Cardiac fibroblast (primary cell): Measurements from ENCODE around the gene RBM42.
A peak's percentile ranks its signal among the peaks of the same experiment; 100 is the strongest.

Experiments
- DNase-seq, 2 donors: peaks; one replicate each; pipeline versions ENCODE4 v3.0.0 to v3.0.0-alpha.2; 2010; ENCODE audit warnings: low read depth in 2 of 2
- H3K4me3 ChIP-seq, 2 donors: replicated peaks in 1 of 2; 1 replicate in 1 of 2; 2 replicates in 1 of 2; pipeline ENCODE4 v1.5.1; 2011; ENCODE audit warnings: low read depth in 2 of 2, low read length in 2 of 2, mild to moderate bottlenecking in 2 of 2, moderate library complexity in 1 of 2
- TF ChIP-seq, protein P1 (sequence below): IDR thresholded peaks from one replicate; pipeline ENCODE4 v1.5.1; 2011; ENCODE audit warnings: low read depth, mild to moderate bottlenecking, low read length, inconsistent platforms

The RBM42 gene

DNA sequence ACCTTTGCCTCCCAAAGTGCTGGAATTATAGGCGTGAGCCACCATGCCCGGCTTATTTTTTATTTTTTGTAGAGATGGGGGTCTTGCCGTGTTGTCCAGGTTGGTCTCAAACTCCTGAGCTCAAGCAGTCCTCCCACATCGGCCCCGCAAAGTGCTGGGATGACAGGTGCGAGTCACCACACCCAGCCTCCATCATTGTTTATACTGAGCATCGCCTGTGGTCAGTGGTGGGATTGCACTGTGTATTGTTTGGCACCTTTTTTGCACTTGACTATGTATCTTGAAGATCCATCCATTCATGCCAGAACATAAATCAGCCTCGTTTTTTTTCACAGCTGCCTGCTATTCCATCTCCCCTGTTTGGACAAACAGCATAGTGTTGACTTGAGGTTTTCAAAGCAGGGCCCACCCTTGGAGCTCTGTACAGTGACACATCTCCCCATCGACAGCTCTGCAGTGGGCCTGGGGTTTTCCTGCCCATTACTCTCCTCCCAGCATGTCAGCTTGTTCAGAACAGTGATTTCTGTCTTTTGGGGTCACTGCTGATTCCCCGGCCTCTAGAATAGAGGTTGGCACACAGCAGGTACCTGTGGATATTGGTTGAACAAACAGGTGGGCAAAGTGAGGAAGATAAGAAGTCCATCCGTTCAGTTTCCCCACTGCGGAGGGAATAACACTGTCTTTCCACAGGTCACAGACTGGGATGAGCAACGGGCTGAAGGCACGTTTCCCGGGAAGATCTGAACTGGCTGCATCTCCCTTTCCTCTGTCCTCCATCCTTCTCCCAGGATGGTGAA, 29.3 kb downstream of the RBM42 start:
- TF ChIP-seq, protein P1, sequence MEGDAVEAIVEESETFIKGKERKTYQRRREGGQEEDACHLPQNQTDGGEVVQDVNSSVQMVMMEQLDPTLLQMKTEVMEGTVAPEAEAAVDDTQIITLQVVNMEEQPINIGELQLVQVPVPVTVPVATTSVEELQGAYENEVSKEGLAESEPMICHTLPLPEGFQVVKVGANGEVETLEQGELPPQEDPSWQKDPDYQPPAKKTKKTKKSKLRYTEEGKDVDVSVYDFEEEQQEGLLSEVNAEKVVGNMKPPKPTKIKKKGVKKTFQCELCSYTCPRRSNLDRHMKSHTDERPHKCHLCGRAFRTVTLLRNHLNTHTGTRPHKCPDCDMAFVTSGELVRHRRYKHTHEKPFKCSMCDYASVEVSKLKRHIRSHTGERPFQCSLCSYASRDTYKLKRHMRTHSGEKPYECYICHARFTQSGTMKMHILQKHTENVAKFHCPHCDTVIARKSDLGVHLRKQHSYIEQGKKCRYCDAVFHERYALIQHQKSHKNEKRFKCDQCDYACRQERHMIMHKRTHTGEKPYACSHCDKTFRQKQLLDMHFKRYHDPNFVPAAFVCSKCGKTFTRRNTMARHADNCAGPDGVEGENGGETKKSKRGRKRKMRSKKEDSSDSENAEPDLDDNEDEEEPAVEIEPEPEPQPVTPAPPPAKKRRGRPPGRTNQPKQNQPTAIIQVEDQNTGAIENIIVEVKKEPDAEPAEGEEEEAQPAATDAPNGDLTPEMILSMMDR, result peak; percentile 13
- DNase-seq, result no peak
- H3K4me3 ChIP-seq, result no peak overlapping the region

DNA sequence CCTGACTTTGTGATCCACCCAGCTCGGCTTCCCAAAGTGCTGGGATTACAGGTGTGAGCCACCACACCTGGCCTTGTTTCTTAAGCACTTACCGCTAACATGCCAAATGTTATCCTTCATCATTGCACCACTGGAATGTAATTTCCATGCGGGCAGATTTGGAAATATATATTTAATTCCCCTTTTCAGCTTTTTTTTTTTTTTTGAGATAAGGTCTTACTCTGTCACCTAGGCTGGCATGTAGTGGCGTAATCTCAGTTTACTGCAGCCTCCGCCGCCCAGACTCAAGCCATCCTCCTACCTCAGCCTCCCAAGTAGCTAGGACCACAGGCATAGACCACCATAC, 33.1 kb downstream of the RBM42 start:
- H3K4me3 ChIP-seq, result no peak overlapping the region
- TF ChIP-seq, protein P1, result no peak
- DNase-seq, result no peak

DNA sequence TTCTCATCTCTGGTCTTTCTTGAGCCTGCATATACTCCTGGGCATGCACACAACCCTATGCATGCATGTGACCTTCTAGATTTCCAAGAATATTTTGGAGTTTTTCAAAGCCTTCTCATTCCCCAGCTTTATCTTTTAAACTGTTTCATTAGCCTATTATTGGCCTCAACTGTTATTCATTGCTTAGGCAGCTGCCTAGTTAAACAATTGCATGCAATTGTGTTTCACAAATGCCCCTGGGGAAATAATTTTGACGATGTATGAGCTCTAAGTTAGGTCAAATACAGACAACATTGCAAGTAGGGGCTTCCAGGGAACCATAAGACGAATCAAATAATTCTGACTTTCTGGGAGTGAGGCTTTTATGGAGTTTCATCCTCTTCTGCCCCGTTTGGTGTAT, 35.1 kb downstream of the RBM42 start:
- TF ChIP-seq, protein P1, result no peak
- H3K4me3 ChIP-seq, result no peak overlapping the region
- DNase-seq, result no peak

DNA sequence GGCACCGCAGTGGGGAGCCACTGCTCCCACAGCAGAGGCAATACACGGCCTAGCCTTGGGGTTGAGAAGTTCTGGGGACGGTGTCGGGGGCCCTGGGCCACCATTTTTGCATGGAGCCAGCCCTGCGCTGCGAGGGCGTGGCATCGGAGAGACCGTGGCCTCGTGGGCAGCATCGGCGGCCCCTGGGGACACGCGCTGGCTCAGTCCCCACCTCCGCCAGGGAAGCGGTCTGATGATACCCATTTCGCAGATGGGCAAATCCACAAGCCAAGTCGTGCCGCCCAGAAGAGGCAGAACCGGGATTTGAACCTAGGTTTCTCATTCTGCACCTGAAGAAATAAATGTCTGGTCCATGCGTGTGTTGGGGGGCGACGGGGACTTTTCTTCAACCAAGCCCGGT, 36.3 kb downstream of the RBM42 start:
- TF ChIP-seq, protein P1, result no peak
- no peak for DNase-seq
- H3K4me3 ChIP-seq, result no peak overlapping the region

DNA sequence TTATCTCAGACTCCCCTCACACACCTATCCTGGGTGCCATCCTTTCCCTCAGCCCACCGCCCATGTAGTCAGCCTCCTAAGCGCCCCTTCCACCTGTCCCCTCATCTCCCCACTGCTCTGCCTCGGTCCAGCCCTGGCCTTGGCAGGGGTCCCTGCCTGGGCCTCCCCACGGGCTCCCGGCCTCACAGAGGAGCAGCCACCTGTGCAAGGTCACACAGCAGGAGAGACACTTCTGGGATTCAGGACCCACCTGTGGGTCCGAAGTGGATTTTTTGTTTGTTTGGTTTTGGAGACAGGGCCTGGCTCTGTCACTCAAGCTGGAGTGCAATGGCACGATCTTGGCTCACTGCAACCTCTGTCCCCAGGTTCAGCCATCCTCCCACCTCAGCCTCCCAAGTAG, 36.8 kb downstream of the RBM42 start:
- TF ChIP-seq, protein P1, result no peak
- H3K4me3 ChIP-seq, result no peak overlapping the region
- no peak for DNase-seq

DNA sequence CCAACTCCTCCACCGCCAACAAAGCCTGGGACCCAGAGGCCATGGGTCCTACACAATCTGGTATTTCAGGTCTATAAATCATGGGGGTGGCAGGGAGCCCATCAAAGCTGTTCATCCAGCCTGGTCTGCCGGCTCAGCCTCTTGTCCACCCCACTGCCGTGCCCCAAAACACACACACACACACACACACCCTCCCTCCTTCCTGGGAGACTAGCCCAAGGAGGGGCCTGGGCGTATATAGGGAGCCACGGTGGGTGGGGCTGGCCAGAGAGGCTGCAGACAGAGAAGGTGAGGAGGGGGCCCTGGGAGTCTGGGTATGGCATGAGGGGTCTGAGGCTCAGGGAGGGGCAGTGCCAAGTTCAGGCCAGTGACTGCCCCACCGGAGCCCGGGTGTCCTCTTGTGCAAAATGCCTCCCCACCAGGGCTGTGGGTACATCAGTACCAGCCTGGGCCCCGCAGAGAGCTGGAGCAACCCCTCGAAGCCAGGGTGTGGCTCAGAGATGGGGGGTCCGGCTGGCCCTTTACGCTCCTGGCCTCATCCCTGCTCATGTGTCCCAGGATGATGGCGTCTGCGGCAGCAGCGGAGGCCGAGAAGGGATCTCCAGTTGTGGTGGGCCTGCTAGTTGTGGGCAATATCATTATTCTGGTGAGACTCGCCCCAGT, 37.5 kb downstream of the RBM42 start, which contains the start of gene UPK1A:
TSS of gene UPK1A (plus strand) at position 267 of the 663 bp plus-strand sequence. CDS start at position 563, 296 bp downstream.
- H3K4me3 ChIP-seq, result no peak within 1 kb of the TSS
- no peak for DNase-seq
- TF ChIP-seq, protein P1, result no peak
